HepG2 (cell line): ENCODE measurements around the gene PELI2. TPM values are rescaled to one million over a fixed set of nuclear protein-coding genes. Genes with fewer than 3 reads are reported as not detected.

Experiments
- ATAC-seq: fragments of 200-7000 bp; cut with Tn5 transposase; 3 replicates; pipeline ENCODE4 v1.9.1; 2020; ENCODE audit warnings: mild to moderate bottlenecking, moderate library complexity
- BruUV-seq: library from RNA; stranded (reverse); fragments of 400-500 nt; replicated peaks from 2 replicates; lab custom pipeline; 2021; lab: Mats Ljungman, UMichigan
- CTCF ChIA-PET: fragments of 300-600 bp; formaldehyde crosslinking; extraction: SDS; loops from one replicate; lab custom pipeline; 2021; ENCODE audit warnings: low total read pairs, inconsistent platforms, low intra/inter-chr PET ratio; lab: Yijun Ruan, JAX
- POLR2A ChIA-PET: fragments of 350-600 bp; sonication (Branson Sonifier 250); formaldehyde crosslinking; loops from one replicate; lab custom pipeline; 2020; ENCODE audit warnings: antibody characterized with exemption, inconsistent platforms; lab: Yijun Ruan, JAX
- DNase-seq: peaks from one replicate; pipeline ENCODE4 v3.0.0-alpha.2; 2015; ENCODE audit warnings: low spot score
- FAIRE-seq: peaks from 3 replicates; lab custom pipeline; 2011; peaks lifted over from hg19 to GRCh38; lab: Jason Lieb, UNC
- H2AFZ ChIP-seq: one replicate; pipeline ENCODE4 v1.6.1; 2011; ENCODE audit warnings: low read length, inconsistent platforms
- H3K27ac ChIP-seq: fragments of 300-600 bp; 3 replicates; pipeline ENCODE4 v1.8.0; 2011; ENCODE audit warnings: mixed run types, mild to moderate bottlenecking, mixed read lengths, low read length, inconsistent platforms; ENCODE audit not compliant: insufficient read depth; ENCODE audit errors: extremely low read length
- H3K27me3 ChIP-seq, 2 experiments: fragments of 200-600 bp in 1 of 2; 2 replicates in 1 of 2; 3 replicates in 1 of 2; pipeline versions ENCODE4 v1.6.0 to v1.8.0; 2011; ENCODE audit warnings: low read length in 2 of 2, mild to moderate bottlenecking in 2 of 2, moderate library complexity in 2 of 2, inconsistent platforms in 1 of 2; ENCODE audit not compliant: insufficient read depth in 2 of 2, control insufficient read depth in 1 of 2
- H3K36me3 ChIP-seq, 2 experiments: fragments of 200-600 bp in 1 of 2; replicated peaks in 1 of 2; 2 replicates in 1 of 2; 3 replicates in 1 of 2; pipeline versions ENCODE4 v1.5.1 to v1.8.0; 2011; ENCODE audit warnings: low read length in 2 of 2, inconsistent platforms in 1 of 2; ENCODE audit not compliant: insufficient read depth in 2 of 2, control insufficient read depth in 1 of 2
- H3K4me1 ChIP-seq: 2 replicates; pipeline ENCODE4 v1.5.1; 2012; ENCODE audit warnings: low read length, inconsistent platforms; ENCODE audit not compliant: insufficient read depth
- H3K4me2 ChIP-seq: 2 replicates; pipeline ENCODE4 v1.6.0; 2011; ENCODE audit warnings: low read depth, low read length, inconsistent platforms
- H3K4me3 ChIP-seq, 3 experiments: fragments of 200-600 bp in 1 of 3; sonication (generic), shearing (Covaris generic) in 1 of 3; replicated peaks in 1 of 3; 2 replicates each; pipeline ENCODE4 v1.5.1; 2011 to 2016; ENCODE audit warnings: low read length in 3 of 3, inconsistent platforms in 2 of 3, low read depth in 2 of 3, mild to moderate bottlenecking in 2 of 3, control low read depth in 1 of 3, mixed read lengths in 1 of 3; ENCODE audit not compliant: insufficient read depth in 1 of 3
- H3K79me2 ChIP-seq: one replicate; pipeline ENCODE4 v1.6.1; 2011; ENCODE audit warnings: low read length, inconsistent platforms; ENCODE audit not compliant: insufficient read depth
- H3K9ac ChIP-seq: 2 replicates; pipeline ENCODE4 v1.6.0; 2011; ENCODE audit warnings: mild to moderate bottlenecking, low read depth, low read length, inconsistent platforms; ENCODE audit not compliant: insufficient read depth
- H3K9me3 ChIP-seq: 2 replicates; pipeline ENCODE4 v1.5.1; 2012; ENCODE audit warnings: mild to moderate bottlenecking, low read length
- H4K20me1 ChIP-seq: 2 replicates; pipeline ENCODE4 v1.6.0; 2011; ENCODE audit warnings: inconsistent platforms, mild to moderate bottlenecking, low read length, moderate library complexity; ENCODE audit not compliant: insufficient read depth
- CENPT ChIP-seq: sonication (generic); formaldehyde crosslinking; IDR thresholded peaks from 2 replicates; pipeline ENCODE4 v1.8.0; 2022; ENCODE audit warnings: low read depth, mild to moderate bottlenecking, moderate library complexity, missing genetic modification reagents
- GPN1 ChIP-seq: sonication (generic); formaldehyde crosslinking; IDR thresholded peaks from 2 replicates; pipeline ENCODE4 v1.5.1; 2020; ENCODE audit warnings: missing genetic modification reagents, borderline replicate concordance
- MAF1 ChIP-seq: sonication (generic); formaldehyde crosslinking; IDR thresholded peaks from 2 replicates; pipeline ENCODE4 v1.5.0; 2020; ENCODE audit warnings: missing genetic modification reagents, borderline replicate concordance
- NKX3-1 ChIP-seq: sonication (generic); formaldehyde crosslinking; IDR thresholded peaks from 2 replicates; pipeline ENCODE4 v1.5.0; 2020; ENCODE audit warnings: missing genetic modification reagents
- SP1 ChIP-seq, 2 experiments: fragments of 450-650 bp in 1 of 2; sonication (generic) in 1 of 2; formaldehyde crosslinking in 1 of 2; IDR thresholded peaks; 2 replicates each; pipeline versions ENCODE4 v1.4.0 to v1.6.1; 2016 to 2020; ENCODE audit warnings: missing genetic modification reagents in 1 of 2
- SSRP1 ChIP-seq: IDR thresholded peaks from 2 replicates; pipeline ENCODE4 v1.6.1; 2016; ENCODE audit warnings: control low read depth
- TARDBP ChIP-seq: sonication (generic); formaldehyde crosslinking; IDR thresholded peaks from 2 replicates; pipeline ENCODE4 v1.8.0; 2022; ENCODE audit warnings: mild to moderate bottlenecking, missing genetic modification reagents
- TCF12 ChIP-seq, 2 experiments: fragments of 450-650 bp in 1 of 2; sonication (generic) in 1 of 2; formaldehyde crosslinking in 1 of 2; IDR thresholded peaks; 2 replicates each; pipeline versions ENCODE4 v1.6.1 to v1.8.0; 2017 to 2022; ENCODE audit warnings: antibody characterized with exemption in 1 of 2, mild to moderate bottlenecking in 1 of 2, missing genetic modification reagents in 1 of 2, moderate library complexity in 1 of 2
- TFDP1 ChIP-seq: IDR thresholded peaks from 2 replicates; pipeline ENCODE4 v1.6.1; 2016; ENCODE audit warnings: missing compliant biosample characterization, missing genetic modification reagents, borderline replicate concordance
- ZNF253 ChIP-seq: sonication (generic); formaldehyde crosslinking; IDR thresholded peaks from 2 replicates; pipeline ENCODE4 v1.8.0; 2022; ENCODE audit warnings: mild to moderate bottlenecking, missing genetic modification reagents, borderline replicate concordance
- ZNF563 ChIP-seq: sonication (generic); formaldehyde crosslinking; IDR thresholded peaks from 2 replicates; pipeline ENCODE4 v1.8.0; 2022; ENCODE audit warnings: mild to moderate bottlenecking, moderate library complexity, missing genetic modification reagents
- WGBS: methylation state at CpG from one replicate; pipeline ENCODE4 v1.1.6; 2017; ENCODE audit warnings: low lambda C conversion rate; 5-methylcytosine and 5-hydroxymethylcytosine counted together
- in situ Hi-C: cut with HindIII; loops from 2 replicates; pipeline ENCODE4 v1.10.0; 2017; ENCODE audit warnings: low pct_unique_long_range_greater_than_20kb; ENCODE audit not compliant: extremely low pct_ligation_motif_present
- intact Hi-C: fragments of 100-400 bp; cut with micrococcal nuclease; formaldehyde crosslinking; loops from one replicate; pipeline ENCODE4 v1.10.0; 2022; ENCODE audit not compliant: unreplicated experiment
- polyA plus RNA-seq, 8 experiments: library from polyadenylated mRNA; depleted of rRNA in 3 of 8; stranded (reverse) in 7 of 8; unstranded in 1 of 8; fragments of >200 nt; fragmentation: Illumina TruSeq in 4 of 8; extraction: Trizol in 4 of 8; gene quantifications; 2 replicates each; pipeline versions ENCODE4 v1.2.1 to v1.2.3, GENCODE V29; 2011 to 2016; ENCODE audit warnings: low read depth in 4 of 8, missing spikeins in 1 of 8, mixed read lengths in 1 of 8; ENCODE audit not compliant: insufficient read depth in 1 of 8
- total RNA-seq, 5 experiments: library from RNA; depleted of rRNA; stranded (reverse); fragments of >200 nt; fragmentation: Illumina TruSeq; extraction: Trizol; gene quantifications; 2 replicates each; pipeline ENCODE4 v1.2.3, GENCODE V29; 2016; ENCODE audit warnings: low read depth in 1 of 5
- TF ChIP-seq, protein P1 (sequence below): IDR thresholded peaks from 2 replicates; pipeline ENCODE4 v1.6.1; 2012; ENCODE audit warnings: low read length, improper control_type of control experiment

The PELI2 gene
- total and polyA plus RNA-seq, 2 of the 13 experiments (the other 11 are each of a cell fraction or from before 2014, with no cell fraction given), result 0.07 TPM; not detected in 1

GRCh38 chr14:56168007-56168616 is 49.9 kb downstream of the PELI2 start:
- Histone ChIP-seq H4K20me1 (no peaks in the 10 kb centered on the region), H3K9me3 (peaks cover 18% of the 10 kb centered on the region), H3K27ac (no peak overlapping the region)
- ATAC-seq, result no peak
- intact Hi-C loops, result no loop called here
- TF ChIP-seq NKX3-1 (CRISPR knock-in tag) (no peak), SSRP1 (CRISPR knock-in tag) (no peak), TFDP1 (CRISPR knock-in tag) (no peak), SP1 (IDR thresholded peaks at IDR 0.05) (no peak), SP1 (CRISPR knock-in tag; IDR thresholded peaks at IDR 0.05) (no peak), GPN1 (CRISPR knock-in tag) (no peak), ZNF563 (CRISPR knock-in tag) (no peak), ZNF253 (CRISPR knock-in tag) (no peak), MAF1 (no peak), TARDBP (CRISPR knock-in tag) (no peak), TCF12 (IDR thresholded peaks at IDR 0.05) (no peak), TCF12 (CRISPR knock-in tag; IDR thresholded peaks at IDR 0.05) (no peak), CENPT (CRISPR knock-in tag) (no peak)
- TF ChIP-seq, protein P1, sequence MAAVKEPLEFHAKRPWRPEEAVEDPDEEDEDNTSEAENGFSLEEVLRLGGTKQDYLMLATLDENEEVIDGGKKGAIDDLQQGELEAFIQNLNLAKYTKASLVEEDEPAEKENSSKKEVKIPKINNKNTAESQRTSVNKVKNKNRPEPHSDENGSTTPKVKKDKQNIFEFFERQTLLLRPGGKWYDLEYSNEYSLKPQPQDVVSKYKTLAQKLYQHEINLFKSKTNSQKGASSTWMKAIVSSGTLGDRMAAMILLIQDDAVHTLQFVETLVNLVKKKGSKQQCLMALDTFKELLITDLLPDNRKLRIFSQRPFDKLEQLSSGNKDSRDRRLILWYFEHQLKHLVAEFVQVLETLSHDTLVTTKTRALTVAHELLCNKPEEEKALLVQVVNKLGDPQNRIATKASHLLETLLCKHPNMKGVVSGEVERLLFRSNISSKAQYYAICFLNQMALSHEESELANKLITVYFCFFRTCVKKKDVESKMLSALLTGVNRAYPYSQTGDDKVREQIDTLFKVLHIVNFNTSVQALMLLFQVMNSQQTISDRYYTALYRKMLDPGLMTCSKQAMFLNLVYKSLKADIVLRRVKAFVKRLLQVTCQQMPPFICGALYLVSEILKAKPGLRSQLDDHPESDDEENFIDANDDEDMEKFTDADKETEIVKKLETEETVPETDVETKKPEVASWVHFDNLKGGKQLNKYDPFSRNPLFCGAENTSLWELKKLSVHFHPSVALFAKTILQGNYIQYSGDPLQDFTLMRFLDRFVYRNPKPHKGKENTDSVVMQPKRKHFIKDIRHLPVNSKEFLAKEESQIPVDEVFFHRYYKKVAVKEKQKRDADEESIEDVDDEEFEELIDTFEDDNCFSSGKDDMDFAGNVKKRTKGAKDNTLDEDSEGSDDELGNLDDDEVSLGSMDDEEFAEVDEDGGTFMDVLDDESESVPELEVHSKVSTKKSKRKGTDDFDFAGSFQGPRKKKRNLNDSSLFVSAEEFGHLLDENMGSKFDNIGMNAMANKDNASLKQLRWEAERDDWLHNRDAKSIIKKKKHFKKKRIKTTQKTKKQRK, result no peak
- TF ChIP-seq, all 625 proteins: peak for 0
- FAIRE-seq (no peak), DNase-seq (no peak)
- Histone ChIP-seq H3K4me2 (no peak overlapping the region), H3K4me3 (no peak overlapping the region), H3K36me3 (no peaks in the 10 kb centered on the region), H3K79me2 (no peaks in the 10 kb centered on the region), H3K4me1 (no peaks in the 10 kb centered on the region), H2AFZ (no peak overlapping the region), H3K27me3 (no peaks in the 10 kb centered on the region), H3K9ac (no peak overlapping the region)
- no TSS peak for BruUV-seq
- ChIA-PET CTCF (no interaction called here), POLR2A (no interaction called here)
- 4% methylated on average over 3 of the region's 3 CpGs for WGBS
- in situ Hi-C loops, result no loop called here
